ENCODE results near the gene ITGA11.

DNA sequence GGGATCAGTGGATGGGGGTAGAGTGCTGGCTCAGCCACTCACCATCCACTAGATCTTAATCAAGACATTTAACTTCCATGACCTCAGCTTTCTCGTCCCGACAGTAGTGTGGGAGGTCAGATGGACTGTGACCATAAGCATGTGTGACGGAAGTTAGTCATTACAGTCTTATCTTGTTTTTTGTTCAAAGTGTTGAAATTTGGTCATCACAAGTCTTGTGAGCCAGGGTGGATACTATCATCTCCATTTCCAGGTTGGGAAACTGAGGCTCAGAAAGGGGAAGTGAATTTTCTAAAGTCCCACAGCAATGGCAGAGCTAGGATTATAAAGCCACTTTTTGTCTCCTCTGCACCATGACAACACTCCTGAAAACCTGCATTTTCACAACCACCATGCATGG lies 32.0 kb upstream of the ITGA11 start:
- TF ChIP-seq, protein P1, sequence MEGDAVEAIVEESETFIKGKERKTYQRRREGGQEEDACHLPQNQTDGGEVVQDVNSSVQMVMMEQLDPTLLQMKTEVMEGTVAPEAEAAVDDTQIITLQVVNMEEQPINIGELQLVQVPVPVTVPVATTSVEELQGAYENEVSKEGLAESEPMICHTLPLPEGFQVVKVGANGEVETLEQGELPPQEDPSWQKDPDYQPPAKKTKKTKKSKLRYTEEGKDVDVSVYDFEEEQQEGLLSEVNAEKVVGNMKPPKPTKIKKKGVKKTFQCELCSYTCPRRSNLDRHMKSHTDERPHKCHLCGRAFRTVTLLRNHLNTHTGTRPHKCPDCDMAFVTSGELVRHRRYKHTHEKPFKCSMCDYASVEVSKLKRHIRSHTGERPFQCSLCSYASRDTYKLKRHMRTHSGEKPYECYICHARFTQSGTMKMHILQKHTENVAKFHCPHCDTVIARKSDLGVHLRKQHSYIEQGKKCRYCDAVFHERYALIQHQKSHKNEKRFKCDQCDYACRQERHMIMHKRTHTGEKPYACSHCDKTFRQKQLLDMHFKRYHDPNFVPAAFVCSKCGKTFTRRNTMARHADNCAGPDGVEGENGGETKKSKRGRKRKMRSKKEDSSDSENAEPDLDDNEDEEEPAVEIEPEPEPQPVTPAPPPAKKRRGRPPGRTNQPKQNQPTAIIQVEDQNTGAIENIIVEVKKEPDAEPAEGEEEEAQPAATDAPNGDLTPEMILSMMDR (IDR thresholded peaks at IDR 0.05), result no peak
- TF ChIP-seq POLR2A (IDR thresholded peaks at IDR 0.05; ENCODE audit: low read depth) (no peak), EP300 (IDR thresholded peaks at IDR 0.05) (no peak), POLR2AphosphoS5 (IDR thresholded peaks at IDR 0.05) (no peak)
